Fibroblast of lung (primary cell): ENCODE measurements around the gene SELENOI. TPM values are rescaled to one million over a fixed set of nuclear protein-coding genes. Genes with fewer than 3 reads are reported as not detected.
A peak's percentile ranks its signal among the peaks of the same experiment; 100 is the strongest.

Source experiments
- DNase-seq, 2 donors: peaks; one replicate each; pipeline versions ENCODE4 v3.0.0 to v3.0.0-alpha.2; 2010; ENCODE audit warnings: low read depth in 2 of 2
- H2AFZ ChIP-seq: 2 replicates; pipeline ENCODE4 v1.5.1; 2012; ENCODE audit warnings: low read length, control low read depth, inconsistent platforms
- H3K27ac ChIP-seq: 2 replicates; pipeline ENCODE4 v1.5.1; 2011; ENCODE audit warnings: low read length, control low read depth; ENCODE audit not compliant: insufficient read depth
- H3K27me3 ChIP-seq: 2 replicates; pipeline ENCODE4 v1.5.1; 2011; ENCODE audit warnings: mild to moderate bottlenecking, low read length; ENCODE audit not compliant: control insufficient read depth, insufficient read depth
- H3K36me3 ChIP-seq: 2 replicates; pipeline ENCODE4 v1.5.1; 2011; ENCODE audit warnings: low read length; ENCODE audit not compliant: control insufficient read depth, insufficient read depth
- H3K4me1 ChIP-seq: 2 replicates; pipeline ENCODE4 v1.5.1; 2011; ENCODE audit warnings: low read length; ENCODE audit not compliant: control insufficient read depth, insufficient read depth; ENCODE audit errors: extremely low read depth
- H3K4me2 ChIP-seq: 2 replicates; pipeline ENCODE4 v1.5.1; 2011; ENCODE audit warnings: low read length, control low read depth; ENCODE audit not compliant: insufficient read depth; ENCODE audit errors: extremely low read depth
- H3K4me3 ChIP-seq, 4 experiments: fragments of 200-600 bp in 1 of 4; sonication (generic) in 1 of 4; replicated peaks in 1 of 4; 2 replicates each; pipeline ENCODE4 v1.5.1; 2011 to 2016; ENCODE audit warnings: low read length in 4 of 4, low read depth in 3 of 4, mild to moderate bottlenecking in 3 of 4, control low read depth in 2 of 4, inconsistent platforms in 1 of 4, mixed read lengths in 1 of 4; ENCODE audit not compliant: insufficient read depth in 1 of 4; ENCODE audit errors: control extremely low read depth in 1 of 4
- H3K79me2 ChIP-seq: 2 replicates; pipeline ENCODE4 v1.5.1; 2012; ENCODE audit warnings: mild to moderate bottlenecking, low read length, inconsistent platforms; ENCODE audit not compliant: control insufficient read depth, insufficient read depth
- H3K9ac ChIP-seq: 2 replicates; pipeline ENCODE4 v1.5.1; 2011; ENCODE audit warnings: mild to moderate bottlenecking, low read length, control low read depth; ENCODE audit not compliant: insufficient read depth
- H3K9me3 ChIP-seq: 2 replicates; pipeline ENCODE4 v1.5.1; 2012; ENCODE audit warnings: low read depth, low read length; ENCODE audit not compliant: control insufficient read depth, insufficient read depth
- H4K20me1 ChIP-seq: 2 replicates; pipeline ENCODE4 v1.5.1; 2011; ENCODE audit warnings: low read length; ENCODE audit not compliant: control insufficient read depth, insufficient read depth; ENCODE audit errors: extremely low read depth
- CTCF ChIP-seq, 2 donors: IDR thresholded peaks in 1 of 2; conservative IDR thresholded peaks in 1 of 2; 1 replicate in 1 of 2; 2 replicates in 1 of 2; pipeline ENCODE4 v1.5.1; 2011 to 2012; ENCODE audit warnings: low read length in 2 of 2, control low read depth in 1 of 2, inconsistent platforms in 1 of 2, low read depth in 1 of 2, mild to moderate bottlenecking in 1 of 2
- EZH2 ChIP-seq: IDR thresholded peaks from 2 replicates; pipeline ENCODE4 v1.5.1; 2012; ENCODE audit warnings: low read length, control low read depth, mild to moderate bottlenecking; ENCODE audit errors: missing control alignments
- polyA plus RNA-seq, 2 donors: library from polyadenylated mRNA; depleted of rRNA in 1 of 2; stranded (reverse) in 1 of 2; unstranded in 1 of 2; fragments of >200 nt; gene quantifications; 2 replicates each; pipeline ENCODE4 v1.2.1, GENCODE V29; 2011 to 2012; ENCODE audit warnings: missing spikeins in 1 of 2
- total RNA-seq: library from RNA; depleted of rRNA; stranded (reverse); fragments of >200 nt; gene quantifications from 2 replicates; pipeline ENCODE4 v1.2.1, GENCODE V29; 2014

SELENOI gene
- total and polyA plus RNA-seq, 2 donors (not counting 1 experiment from before 2014, with no cell fraction given), result 11.9 to 18.8 TPM

DNA sequence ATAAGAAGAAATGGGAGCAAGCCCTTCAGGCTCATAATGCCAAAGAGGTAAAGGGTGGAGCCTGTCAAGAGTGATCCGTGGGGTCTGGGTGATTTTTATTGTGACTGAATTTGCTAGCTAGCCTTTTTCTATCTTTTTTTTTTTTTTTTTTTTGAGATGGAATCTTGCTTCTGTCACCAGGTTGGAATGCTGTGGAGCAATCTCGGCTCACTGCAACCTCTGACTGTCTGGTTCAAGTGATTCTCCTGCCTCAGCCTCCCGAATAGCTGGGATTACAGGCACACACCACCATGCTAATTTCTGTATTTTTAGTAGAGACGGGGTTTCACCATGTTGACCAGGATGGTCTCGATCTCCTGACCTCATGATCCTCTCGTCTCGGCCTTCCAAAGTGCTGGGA, 84.9 kb downstream of the SELENOI start:
- TF ChIP-seq CTCF (conservative IDR thresholded peaks at IDR 0.05 in 1 of 2, IDR thresholded peaks at IDR 0.05 in 1 of 2; ENCODE audit: low read depth in 1 of 2, low read length in 2 of 2) (no peak), EZH2 (no peak)
- Histone ChIP-seq H3K9me3 (no peaks in the 10 kb centered on the region), H3K36me3 (no peaks in the 10 kb centered on the region), H3K4me2 (no peak overlapping the region), H3K9ac (no peak overlapping the region), H3K4me3 (no peak overlapping the region), H4K20me1 (no peaks in the 10 kb centered on the region), H3K4me1 (no peaks in the 10 kb centered on the region), H3K79me2 (no peaks in the 10 kb centered on the region), H3K27ac (no peak overlapping the region), H3K27me3 (peaks cover 2% of the 10 kb centered on the region), H2AFZ (no peak overlapping the region)
- peak in 1 of 2 donors; percentile 39 for DNase-seq

- no peak overlapping the region for H3K27ac ChIP-seq
- DNase-seq, result no peak
Observed at GRCh38 chr2:26432363-26432762, 86.4 kb downstream of the SELENOI start.

GRCh38 chr2:26432859-26433258, 86.9 kb downstream of the SELENOI start:
- no peak overlapping the region for H3K4me3 ChIP-seq
- no peak overlapping the region for H3K27ac ChIP-seq
- no peaks in the 10 kb centered on the region for H3K36me3 ChIP-seq
- peaks cover 2% of the 10 kb centered on the region for H3K27me3 ChIP-seq
- H2AFZ ChIP-seq, result no peak overlapping the region
- no peak overlapping the region for H3K9ac ChIP-seq
- TF ChIP-seq EZH2 (no peak), CTCF (conservative IDR thresholded peaks at IDR 0.05 in 1 of 2, IDR thresholded peaks at IDR 0.05 in 1 of 2; ENCODE audit: low read depth in 1 of 2, low read length in 2 of 2) (no peak)
- no peaks in the 10 kb centered on the region for H3K79me2 ChIP-seq
- DNase-seq, result peak in 1 of 2 donors; percentile 15
- no peaks in the 10 kb centered on the region for H4K20me1 ChIP-seq
- no peak overlapping the region for H3K4me2 ChIP-seq
- H3K4me1 ChIP-seq, result no peaks in the 10 kb centered on the region
- no peaks in the 10 kb centered on the region for H3K9me3 ChIP-seq

More at GRCh38 chr2:26432363-26432762, 86.4 kb downstream of the SELENOI start:
- no peak overlapping the region for H2AFZ ChIP-seq
- H3K4me3 ChIP-seq, result no peak overlapping the region
- H4K20me1 ChIP-seq, result no peaks in the 10 kb centered on the region
- H3K9ac ChIP-seq, result no peak overlapping the region
- no peak overlapping the region for H3K4me2 ChIP-seq
- H3K36me3 ChIP-seq, result no peaks in the 10 kb centered on the region
- H3K27me3 ChIP-seq, result peaks cover 2% of the 10 kb centered on the region
- no peaks in the 10 kb centered on the region for H3K9me3 ChIP-seq
- H3K79me2 ChIP-seq, result no peaks in the 10 kb centered on the region
- TF ChIP-seq CTCF (conservative IDR thresholded peaks at IDR 0.05 in 1 of 2, IDR thresholded peaks at IDR 0.05 in 1 of 2; ENCODE audit: low read depth in 1 of 2, low read length in 2 of 2) (no peak), EZH2 (no peak)
- no peaks in the 10 kb centered on the region for H3K4me1 ChIP-seq
